Naive thymus-derived CD4-positive, alpha-beta T cell (primary cell): Measurements from ENCODE around the gene DLG2. TPM values are rescaled to one million over a fixed set of nuclear protein-coding genes. Genes with fewer than 3 reads are reported as not detected.
"Not testable (repeated sequence)": the region's sequence is repeated elsewhere in the genome, so short reads cannot be mapped to it uniquely, and the experiment has no call there.

Experiments used
- ATAC-seq: fragments of 150-1000 bp; cut with Tn5 transposase; 2 replicates; pipeline ENCODE4 v1.10.0; 2021; ENCODE audit warnings: mild to moderate bottlenecking, moderate library complexity
- CTCF ChIA-PET: fragments of 350-600 bp; sonication (Branson Sonifier 250); formaldehyde crosslinking; loops from one replicate; lab custom pipeline; 2021; ENCODE audit warnings: antibody characterized with exemption; lab: Charles Lee
- POLR2A ChIA-PET: fragments of 350-600 bp; sonication (Branson Sonifier 250); formaldehyde crosslinking; loops from one replicate; lab custom pipeline; 2021; ENCODE audit warnings: antibody characterized with exemption, inconsistent platforms; lab: Charles Lee
- DNase-seq, 9 donors: peaks; one replicate each; pipeline versions ENCODE4 v3.0.0 to v3.0.0-alpha.2; 2020 to 2022; ENCODE audit warnings: mixed read lengths in 1 of 9
- H3K27ac ChIP-seq: one replicate; pipeline ENCODE4 v1.7.0; 2013; ENCODE audit warnings: mild to moderate bottlenecking, low read depth, low read length, moderate library complexity
- H3K27me3 ChIP-seq, 2 donors: one replicate each; pipeline ENCODE4 v1.7.0; 2013; ENCODE audit warnings: low read length in 2 of 2, mild to moderate bottlenecking in 2 of 2, moderate library complexity in 2 of 2; ENCODE audit not compliant: control insufficient read depth in 2 of 2, insufficient read depth in 2 of 2
- H3K36me3 ChIP-seq, 3 experiments: 1 replicate in 2 of 3; 2 replicates in 1 of 3; pipeline ENCODE4 v1.7.0; 2013; ENCODE audit warnings: low read length in 3 of 3, mild to moderate bottlenecking in 3 of 3, moderate library complexity in 1 of 3; ENCODE audit not compliant: insufficient read depth in 3 of 3, control insufficient read depth in 2 of 3
- H3K4me1 ChIP-seq, 2 donors: one replicate each; pipeline ENCODE4 v1.7.0; 2013; ENCODE audit warnings: low read length in 2 of 2, mild to moderate bottlenecking in 2 of 2, moderate library complexity in 1 of 2; ENCODE audit not compliant: control insufficient read depth in 2 of 2, insufficient read depth in 2 of 2
- H3K4me3 ChIP-seq: 2 replicates; pipeline ENCODE4 v1.7.0; 2013; ENCODE audit warnings: mild to moderate bottlenecking, low read length
- H3K9me3 ChIP-seq, 3 experiments: 1 replicate in 2 of 3; 2 replicates in 1 of 3; pipeline ENCODE4 v1.7.0; 2013; ENCODE audit warnings: low read length in 3 of 3; ENCODE audit not compliant: control insufficient read depth in 2 of 3
- H3K27ac Mint-ChIP-seq, 9 donors: one replicate each; pipeline ENCODE4 v1.8.0; 2020 to 2022; ENCODE audit warnings: mixed read lengths in 9 of 9, mild to moderate bottlenecking in 8 of 9, moderate library complexity in 5 of 9, inconsistent platforms in 2 of 9
- H3K27me3 Mint-ChIP-seq, 5 donors: one replicate each; pipeline ENCODE4 v1.8.0; 2021 to 2022; ENCODE audit warnings: mixed read lengths in 5 of 5, mild to moderate bottlenecking in 1 of 5
- H3K36me3 Mint-ChIP-seq, 5 donors: one replicate each; pipeline ENCODE4 v1.8.0; 2020 to 2022; ENCODE audit warnings: mixed read lengths in 5 of 5, mild to moderate bottlenecking in 3 of 5, inconsistent platforms in 1 of 5
- H3K4me1 Mint-ChIP-seq, 7 donors: one replicate each; pipeline ENCODE4 v1.8.0; 2020 to 2022; ENCODE audit warnings: mixed read lengths in 7 of 7, mild to moderate bottlenecking in 3 of 7, inconsistent platforms in 1 of 7
- H3K4me3 Mint-ChIP-seq, 10 donors: one replicate each; pipeline ENCODE4 v1.8.0; 2020 to 2022; ENCODE audit warnings: mild to moderate bottlenecking in 10 of 10, mixed read lengths in 10 of 10, moderate library complexity in 6 of 10, inconsistent platforms in 2 of 10
- H3K9me3 Mint-ChIP-seq, 11 donors: one replicate each; pipeline ENCODE4 v1.8.0; 2020 to 2022; ENCODE audit warnings: mixed read lengths in 11 of 11, mild to moderate bottlenecking in 4 of 11, inconsistent platforms in 1 of 11, moderate library complexity in 1 of 11
- intact Hi-C, 2 donors: fragments of 100-400 bp; cut with micrococcal nuclease; formaldehyde crosslinking; loops; one replicate each; pipeline ENCODE4 v1.15.1; 2023
- polyA plus RNA-seq, 2 donors: library from polyadenylated mRNA; unstranded; fragments of 300-500 nt; fragmentation: Illumina TruSeq; gene quantifications; one replicate each; pipeline ENCODE4 v1.2.3, GENCODE V29; 2021
- total RNA-seq, 6 experiments: library from RNA in 5 of 6; stranded (reverse) in 5 of 6; gene quantifications; 1 replicate in 5 of 6; 2 replicates in 1 of 6; pipeline ENCODE4 v1.2.3 and lab custom pipeline; 2021 to 2026

Gene DLG2
- total and polyA plus RNA-seq, 7 experiments from 2014 or later, result 0.64 to 6.1 (median 3.7) TPM

DNA sequence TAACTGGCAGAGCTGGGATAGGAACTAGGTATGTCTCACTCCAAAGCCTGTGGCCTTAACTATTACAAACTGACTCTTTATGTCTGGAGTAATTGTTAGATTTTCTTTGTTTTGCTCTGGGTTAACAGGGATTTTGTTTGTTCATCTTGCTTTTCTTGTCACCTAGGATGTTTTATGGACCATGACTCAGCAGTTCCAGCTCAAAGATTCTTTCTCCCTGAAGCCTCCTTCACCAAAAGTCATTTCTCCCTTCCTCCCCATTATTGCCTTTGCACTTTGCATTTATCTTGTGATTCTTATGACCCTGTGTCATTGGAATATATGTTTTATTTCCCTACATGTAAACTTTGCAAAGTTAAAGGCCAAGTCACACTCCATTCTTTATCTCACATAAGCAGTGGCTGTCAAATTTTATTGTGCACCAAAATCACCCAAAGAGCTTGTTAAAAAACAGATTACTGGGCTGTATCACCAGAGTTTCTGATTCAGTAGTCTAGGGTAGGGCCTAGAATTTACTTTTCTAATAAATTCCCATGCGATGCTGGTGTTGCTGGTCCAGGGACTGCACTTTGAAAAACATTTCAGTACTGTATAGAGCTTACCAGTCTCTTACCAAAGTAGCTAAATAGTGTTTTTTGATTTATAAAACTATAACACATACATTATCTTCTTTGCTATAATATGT, 327.7 kb downstream of the DLG2 start:
- H3K9me3 Mint-ChIP-seq, result peaks cover 0 to 8% (median 3%) of the 10 kb centered on the region in 11 donors
- Histone ChIP-seq H3K9me3 (no peaks in the 10 kb centered on the region), H3K36me3 (no peaks in the 10 kb centered on the region), H3K4me1 (no peaks in the 10 kb centered on the region), H3K27ac (no peak overlapping the region), H3K4me3 (no peak overlapping the region), H3K27me3 (no peaks in the 10 kb centered on the region)
- no peaks in the 10 kb centered on the region for H3K27me3 Mint-ChIP-seq
- no peaks in the 10 kb centered on the region for H3K4me1 Mint-ChIP-seq
- POLR2A ChIA-PET, result no interaction called here
- DNase-seq, result no peak
- intact Hi-C loops, result no loop called here
- H3K27ac Mint-ChIP-seq, result no peak overlapping the region
- peaks cover 0 to 4% (median 0%) of the 10 kb centered on the region in 5 donors for H3K36me3 Mint-ChIP-seq
- H3K4me3 Mint-ChIP-seq, result no peak overlapping the region
- CTCF ChIA-PET, result no interaction called here
- ATAC-seq, result no peak

DNA sequence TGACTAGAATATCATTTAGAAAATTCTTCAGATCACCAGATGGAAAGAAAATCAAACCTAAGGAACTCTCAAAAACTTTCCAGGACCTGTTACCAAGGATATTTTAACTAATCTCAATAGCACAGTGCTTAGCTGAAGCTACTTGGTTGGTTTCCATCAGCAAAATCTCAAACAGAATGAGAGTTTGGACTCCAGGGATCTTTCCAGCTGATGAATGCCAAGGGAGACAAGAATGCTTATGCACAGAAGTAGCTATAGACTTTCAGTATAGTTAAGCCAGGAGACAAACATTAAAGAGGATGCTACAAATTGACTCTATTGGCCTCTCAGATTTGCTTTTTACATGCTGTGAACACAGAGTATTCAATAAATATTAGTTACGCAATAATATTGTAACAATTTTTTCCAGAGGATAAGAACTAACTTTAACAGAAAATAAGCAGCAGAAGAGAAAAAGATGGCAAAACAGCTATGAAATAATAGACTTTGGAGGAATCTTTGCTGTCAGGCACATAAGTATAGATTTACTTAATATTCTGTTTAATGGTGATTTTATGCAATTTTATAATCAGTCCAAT, 331.4 kb downstream of the DLG2 start:
- H3K27me3 ChIP-seq, result no peaks in the 10 kb centered on the region
- H3K27ac ChIP-seq, result no peak overlapping the region
- intact Hi-C loops, result no loop called here
- H3K36me3 ChIP-seq, result no peaks in the 10 kb centered on the region
- no peaks in the 10 kb centered on the region for H3K9me3 ChIP-seq
- Mint-ChIP-seq H3K4me1 (no peaks in the 10 kb centered on the region), H3K27ac (no peak overlapping the region), H3K9me3 (peaks cover 0 to 10% (median 4%) of the 10 kb centered on the region in 11 donors), H3K4me3 (no peak overlapping the region), H3K36me3 (peaks cover 0 to 6% (median 0%) of the 10 kb centered on the region in 5 donors), H3K27me3 (no peaks in the 10 kb centered on the region)
- ChIA-PET POLR2A (no interaction called here), CTCF (no interaction called here)
- no peaks in the 10 kb centered on the region for H3K4me1 ChIP-seq
- H3K4me3 ChIP-seq, result no peak overlapping the region
- no peak for ATAC-seq
- DNase-seq, result no peak

DNA sequence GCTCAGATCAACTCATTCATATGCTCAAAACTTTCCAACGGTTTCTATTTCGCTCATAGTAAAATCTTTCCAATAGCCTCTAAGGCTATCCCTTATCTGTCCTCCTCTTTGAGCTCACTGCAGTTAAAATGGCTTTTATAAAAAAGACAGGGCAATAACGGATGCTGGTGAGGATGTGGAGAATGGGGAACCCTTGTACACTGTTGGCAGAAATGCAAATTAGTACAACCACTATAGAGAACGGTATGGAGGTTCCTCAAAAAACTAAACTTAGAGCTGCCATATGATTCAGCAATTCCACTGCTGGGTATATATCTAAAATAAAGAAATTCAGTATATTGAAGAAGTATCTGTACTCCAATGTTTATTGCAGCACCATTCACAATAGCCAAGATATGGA, 345.6 kb downstream of the DLG2 start:
- ChIA-PET CTCF (no interaction called here), POLR2A (no interaction called here)
- no peaks in the 10 kb centered on the region for H3K4me1 ChIP-seq
- ATAC-seq, result peak; percentile 14
- Mint-ChIP-seq H3K9me3 (peaks cover 0 to 2% (median 0%) of the 10 kb centered on the region in 11 donors), H3K27ac (no peak overlapping the region), H3K4me1 (peaks cover 0 to 1% (median 0%) of the 10 kb centered on the region in 7 donors), H3K27me3 (no peaks in the 10 kb centered on the region), H3K36me3 (peaks cover 0 to 4% (median 0%) of the 10 kb centered on the region in 5 donors), H3K4me3 (no peak overlapping the region)
- H3K9me3 ChIP-seq, result no peaks in the 10 kb centered on the region
- H3K36me3 ChIP-seq, result no peaks in the 10 kb centered on the region
- H3K27ac ChIP-seq, result no peak overlapping the region
- intact Hi-C loops, result no loop called here
- no peaks in the 10 kb centered on the region for H3K27me3 ChIP-seq
- H3K4me3 ChIP-seq, result no peak overlapping the region
- no peak for DNase-seq

DNA sequence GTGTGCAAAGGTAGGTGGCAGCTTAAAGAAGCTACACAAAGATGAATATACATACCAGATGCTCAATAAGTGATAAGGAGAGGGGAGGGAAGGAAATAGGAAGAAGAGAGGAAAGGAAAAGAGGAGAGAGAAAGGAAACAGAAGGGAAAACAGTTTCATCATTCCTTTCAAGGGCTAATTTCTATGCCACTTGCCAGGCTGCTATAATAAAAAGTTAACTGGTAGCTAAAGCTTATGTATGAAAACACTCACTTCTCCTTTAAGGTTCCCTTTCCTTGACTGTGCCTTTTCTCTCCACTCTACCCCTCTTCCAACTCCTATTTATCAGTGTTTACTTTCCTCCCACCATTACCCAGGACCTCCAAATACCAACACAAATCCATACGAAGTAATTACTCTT, 347.9 kb downstream of the DLG2 start:
- Mint-ChIP-seq H3K4me1 (peaks cover 0 to 1% (median 0%) of the 10 kb centered on the region in 7 donors), H3K4me3 (no peak overlapping the region), H3K27ac (no peak overlapping the region), H3K36me3 (peaks cover 0 to 4% (median 0%) of the 10 kb centered on the region in 5 donors), H3K9me3 (peaks cover 0 to 6% (median 0%) of the 10 kb centered on the region in 11 donors), H3K27me3 (no peaks in the 10 kb centered on the region)
- Histone ChIP-seq H3K27me3 (no peaks in the 10 kb centered on the region), H3K36me3 (no peaks in the 10 kb centered on the region), H3K4me3 (no peak overlapping the region), H3K9me3 (no peaks in the 10 kb centered on the region), H3K4me1 (no peaks in the 10 kb centered on the region), H3K27ac (no peak overlapping the region)
- intact Hi-C loops, result no loop called here
- CTCF ChIA-PET, result no interaction called here
- POLR2A ChIA-PET, result no interaction called here
- ATAC-seq, result no peak
- DNase-seq, result no peak

DNA sequence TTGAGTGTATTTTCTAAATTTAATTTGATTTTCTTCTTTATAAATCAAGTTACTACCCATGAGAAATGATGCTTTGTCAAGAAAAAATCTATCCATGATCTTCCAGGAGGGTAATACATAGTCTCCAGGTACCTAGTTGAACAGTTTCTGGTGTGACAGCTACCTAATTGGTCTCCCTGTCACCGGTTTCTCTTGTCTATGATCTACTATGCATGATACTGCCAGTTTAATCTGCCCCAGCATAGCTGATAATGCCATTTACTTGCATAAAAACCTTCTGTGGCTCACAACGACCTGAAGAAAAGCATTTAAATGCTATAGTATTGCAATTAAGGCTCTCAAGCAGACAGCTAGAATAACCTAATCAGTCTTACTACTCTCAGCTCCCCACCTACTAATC, 349.5 kb downstream of the DLG2 start:
- ATAC-seq, result no peak
- intact Hi-C loops, result no loop called here
- Histone ChIP-seq H3K27me3 (no peaks in the 10 kb centered on the region), H3K4me1 (no peaks in the 10 kb centered on the region), H3K36me3 (no peaks in the 10 kb centered on the region), H3K4me3 (no peak overlapping the region), H3K27ac (no peak overlapping the region), H3K9me3 (no peaks in the 10 kb centered on the region)
- H3K9me3 Mint-ChIP-seq, result peaks cover 0 to 15% (median 3%) of the 10 kb centered on the region in 11 donors
- peaks cover 0 to 4% (median 0%) of the 10 kb centered on the region in 5 donors for H3K36me3 Mint-ChIP-seq
- H3K27me3 Mint-ChIP-seq, result no peaks in the 10 kb centered on the region
- H3K4me1 Mint-ChIP-seq, result peaks cover 0 to 1% (median 0%) of the 10 kb centered on the region in 7 donors
- no peak overlapping the region for H3K27ac Mint-ChIP-seq
- CTCF ChIA-PET, result no interaction called here
- no peak for DNase-seq
- H3K4me3 Mint-ChIP-seq, result no peak overlapping the region
- POLR2A ChIA-PET, result no interaction called here

DNA sequence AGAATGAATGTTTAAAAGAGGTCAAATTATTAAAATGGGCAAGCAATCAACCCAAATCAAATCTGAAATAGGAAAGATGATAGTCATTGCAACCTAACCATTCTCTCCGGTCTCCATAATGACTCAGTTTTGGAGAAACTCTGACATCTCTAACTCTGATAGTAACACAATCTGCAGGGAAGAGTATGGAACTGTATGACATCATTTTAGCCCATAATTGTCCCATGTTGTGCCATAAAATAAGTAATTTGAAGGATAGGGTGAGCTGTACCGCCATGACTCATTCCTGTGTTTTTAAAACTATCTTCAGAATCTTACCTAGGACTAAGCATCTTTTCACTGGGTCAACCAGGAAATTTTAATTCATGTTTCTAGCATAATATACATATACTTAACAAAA, 350.8 kb downstream of the DLG2 start:
- Histone ChIP-seq H3K4me3 (no peak overlapping the region), H3K27me3 (no peaks in the 10 kb centered on the region), H3K4me1 (no peaks in the 10 kb centered on the region), H3K36me3 (no peaks in the 10 kb centered on the region), H3K9me3 (no peaks in the 10 kb centered on the region), H3K27ac (no peak overlapping the region)
- DNase-seq (no peak), ATAC-seq (no peak)
- peaks cover 0 to 1% (median 0%) of the 10 kb centered on the region in 7 donors for H3K4me1 Mint-ChIP-seq
- ChIA-PET POLR2A (no interaction called here), CTCF (no interaction called here)
- H3K27me3 Mint-ChIP-seq, result no peaks in the 10 kb centered on the region
- no peak overlapping the region for H3K4me3 Mint-ChIP-seq
- H3K9me3 Mint-ChIP-seq, result peaks cover 0 to 22% (median 9%) of the 10 kb centered on the region in 11 donors
- no peak overlapping the region for H3K27ac Mint-ChIP-seq
- intact Hi-C loops, result no loop called here
- H3K36me3 Mint-ChIP-seq, result peaks cover 0 to 9% (median 0%) of the 10 kb centered on the region in 5 donors

DNA sequence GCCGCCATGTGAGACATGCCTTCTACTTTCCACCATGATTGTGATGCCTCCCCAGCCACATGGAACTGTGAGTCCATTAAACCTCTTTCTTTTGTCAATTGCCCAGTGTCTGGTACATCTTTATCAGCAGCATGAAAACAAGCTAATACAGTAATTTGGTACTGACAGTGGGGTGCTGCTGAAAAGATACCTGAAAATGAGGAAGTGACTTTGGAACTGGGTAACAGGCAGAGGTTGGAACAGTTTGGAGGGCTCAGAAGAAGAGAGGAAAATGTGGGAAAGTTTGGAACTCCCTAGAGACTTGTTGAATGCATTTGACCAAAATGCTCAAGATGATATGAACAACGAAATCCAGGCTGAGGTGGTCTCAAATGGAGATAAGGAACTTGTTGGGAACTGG, 356.8 kb downstream of the DLG2 start:
- H3K4me3 ChIP-seq, H3K9me3 ChIP-seq, intact Hi-C loops, H3K36me3 ChIP-seq, CTCF ChIA-PET, H3K27ac ChIP-seq, H3K27me3 ChIP-seq, DNase-seq, H3K36me3 Mint-ChIP-seq, H3K4me3 Mint-ChIP-seq, H3K4me1 ChIP-seq, POLR2A ChIA-PET, ATAC-seq, H3K4me1 Mint-ChIP-seq, H3K27ac Mint-ChIP-seq, H3K27me3 Mint-ChIP-seq: not testable (repeated sequence)
- peaks cover 6 to 32% (median 15%) of the 10 kb centered on the region in 11 donors for H3K9me3 Mint-ChIP-seq
